Measurements from ENCODE around the gene SORCS2.

Gene SORCS2

DNA sequence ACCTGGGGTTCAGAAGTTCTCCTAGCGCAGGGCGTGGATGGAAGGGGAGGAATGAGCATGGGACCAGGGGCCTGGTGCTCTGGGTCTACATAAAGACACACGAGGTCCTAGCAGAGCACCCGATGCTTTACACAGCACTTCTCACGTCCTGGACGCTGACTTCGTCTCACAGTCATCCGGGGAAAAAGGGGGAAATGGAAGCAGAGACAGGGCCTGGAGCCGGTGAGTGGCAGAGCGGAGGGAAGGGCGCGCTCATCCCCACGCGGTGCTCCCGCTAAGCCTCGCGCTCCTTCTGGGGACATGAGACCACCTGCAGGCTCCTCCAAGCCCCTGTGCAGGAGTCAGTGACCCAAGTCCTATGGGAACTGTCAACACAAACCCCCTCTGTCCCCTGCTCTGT lies 589.7 kb downstream of the SORCS2 start:
- POLR2A ChIA-PET = no interaction called here
- TF ChIP-seq, protein P1, sequence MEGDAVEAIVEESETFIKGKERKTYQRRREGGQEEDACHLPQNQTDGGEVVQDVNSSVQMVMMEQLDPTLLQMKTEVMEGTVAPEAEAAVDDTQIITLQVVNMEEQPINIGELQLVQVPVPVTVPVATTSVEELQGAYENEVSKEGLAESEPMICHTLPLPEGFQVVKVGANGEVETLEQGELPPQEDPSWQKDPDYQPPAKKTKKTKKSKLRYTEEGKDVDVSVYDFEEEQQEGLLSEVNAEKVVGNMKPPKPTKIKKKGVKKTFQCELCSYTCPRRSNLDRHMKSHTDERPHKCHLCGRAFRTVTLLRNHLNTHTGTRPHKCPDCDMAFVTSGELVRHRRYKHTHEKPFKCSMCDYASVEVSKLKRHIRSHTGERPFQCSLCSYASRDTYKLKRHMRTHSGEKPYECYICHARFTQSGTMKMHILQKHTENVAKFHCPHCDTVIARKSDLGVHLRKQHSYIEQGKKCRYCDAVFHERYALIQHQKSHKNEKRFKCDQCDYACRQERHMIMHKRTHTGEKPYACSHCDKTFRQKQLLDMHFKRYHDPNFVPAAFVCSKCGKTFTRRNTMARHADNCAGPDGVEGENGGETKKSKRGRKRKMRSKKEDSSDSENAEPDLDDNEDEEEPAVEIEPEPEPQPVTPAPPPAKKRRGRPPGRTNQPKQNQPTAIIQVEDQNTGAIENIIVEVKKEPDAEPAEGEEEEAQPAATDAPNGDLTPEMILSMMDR (IDR thresholded peaks at IDR 0.05; ENCODE audit: control extremely low read depth, extremely low read depth, low read depth, missing control alignments) = no peak
- no peak for DNase-seq (ENCODE audit: extremely low spot score)
- CTCF ChIA-PET = interaction anchor here (1.1 to 30.0 kb wide), 3 partner anchors 13 to 712 kb away, joined by 3 to 547 read pairs (median 35); no protein-coding TSS in a partner anchor

DNA sequence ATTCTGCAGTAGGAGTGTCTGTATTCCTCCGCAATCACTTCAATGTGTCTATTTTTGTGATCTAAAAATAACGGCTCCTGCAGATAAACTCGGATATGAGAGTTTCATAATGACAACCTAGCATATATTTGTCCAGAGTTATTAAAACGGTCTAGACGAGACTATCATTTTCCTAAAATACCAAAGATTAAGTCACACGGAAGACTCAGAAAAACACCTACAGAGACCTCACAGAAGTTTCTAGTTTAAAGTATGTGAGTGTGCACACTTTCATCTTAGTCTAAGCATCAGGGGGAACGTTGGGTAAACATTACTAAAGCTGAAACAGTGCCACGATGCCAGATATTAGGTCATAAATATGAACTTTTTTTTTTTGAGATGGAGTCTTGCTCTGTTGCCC lies 590.4 kb downstream of the SORCS2 start:
- CTCF ChIA-PET = interaction anchor here (0.7 to 30.0 kb wide), 5 partner anchors 13 to 712 kb away, joined by 3 to 547 read pairs (median 10); no protein-coding TSS in a partner anchor
- POLR2A ChIA-PET = no interaction called here

DNA sequence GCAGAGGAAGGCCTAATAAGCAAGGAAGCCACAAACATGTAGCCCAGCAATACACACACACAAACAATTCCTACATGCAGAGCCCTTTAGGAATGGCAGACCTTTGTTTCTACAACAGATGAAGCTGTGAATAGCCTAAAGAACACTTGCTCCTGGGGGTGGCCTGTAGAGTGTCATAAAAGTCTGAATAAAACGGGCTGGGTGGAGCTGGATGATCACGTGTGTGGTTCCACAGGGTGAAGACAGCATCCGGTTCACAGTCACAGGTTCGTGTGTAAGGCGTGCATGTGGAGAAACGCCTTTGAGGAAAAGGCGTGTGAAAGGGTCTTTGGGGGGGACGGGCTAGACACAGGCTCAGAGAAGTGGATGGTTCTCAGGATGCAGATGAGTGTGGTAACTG lies 591.2 kb downstream of the SORCS2 start:
- no peak for DNase-seq (ENCODE audit: extremely low spot score)
- CTCF ChIA-PET = interaction anchor here (0.7 to 30.0 kb wide), 4 partner anchors 14 to 26 kb away, joined by 3 to 547 read pairs (median 22); no protein-coding TSS in a partner anchor
- POLR2A ChIA-PET = no interaction called here
- TF ChIP-seq, protein P1 (IDR thresholded peaks at IDR 0.05; ENCODE audit: control extremely low read depth, extremely low read depth, low read depth, missing control alignments) = no peak

More for the DNA sequence above, 590.4 kb downstream of the SORCS2 start:
- DNase-seq (ENCODE audit: extremely low spot score) = no peak
- TF ChIP-seq, protein P1 (IDR thresholded peaks at IDR 0.05; ENCODE audit: control extremely low read depth, extremely low read depth, low read depth, missing control alignments) = no peak

DNA sequence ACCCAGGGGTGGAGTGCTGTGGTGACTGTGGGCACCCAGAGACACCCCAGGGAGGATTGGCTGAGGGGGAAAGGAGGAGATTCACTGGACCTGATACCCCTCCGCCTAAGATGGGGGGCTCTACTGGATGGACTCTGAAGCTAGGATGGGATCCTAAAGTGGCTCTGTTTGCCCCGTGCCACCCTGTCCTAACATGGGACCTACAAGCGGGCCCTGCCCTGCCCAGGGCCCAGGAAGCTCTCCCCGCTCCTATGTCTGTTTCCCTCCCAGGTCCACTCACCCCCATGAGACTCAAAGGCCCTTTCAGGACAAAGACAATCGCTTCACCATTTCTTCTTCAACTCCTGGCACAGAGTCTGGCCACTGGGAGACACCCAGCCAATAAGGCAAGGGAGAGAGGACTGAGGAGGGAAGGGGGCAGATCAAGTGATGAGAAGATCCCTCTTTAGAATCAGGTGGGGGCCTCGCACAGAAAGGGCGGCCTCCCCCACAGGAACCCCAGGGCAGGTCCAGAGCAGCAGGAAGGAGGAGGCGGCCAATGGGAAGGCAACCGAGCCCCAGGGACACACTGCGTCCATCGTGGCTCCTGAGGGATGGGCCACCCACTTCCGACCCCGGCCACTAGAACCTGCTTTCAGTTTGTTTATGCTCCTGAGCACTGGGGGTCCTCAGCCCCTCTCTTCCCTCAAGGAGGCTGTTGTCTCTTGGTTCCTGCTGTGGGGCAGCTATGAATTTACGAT lies 592.0 kb downstream of the SORCS2 start:
- POLR2A ChIA-PET = no interaction called here
- CTCF ChIA-PET = interaction anchor here (2.0 to 30.0 kb wide), 3 partner anchors 15 to 22 kb away, joined by 10 to 547 read pairs (median 35); no protein-coding TSS in a partner anchor
- DNase-seq (ENCODE audit: extremely low spot score) = no peak
- TF ChIP-seq, protein P1 (IDR thresholded peaks at IDR 0.05; ENCODE audit: control extremely low read depth, extremely low read depth, low read depth, missing control alignments) = no peak

DNA sequence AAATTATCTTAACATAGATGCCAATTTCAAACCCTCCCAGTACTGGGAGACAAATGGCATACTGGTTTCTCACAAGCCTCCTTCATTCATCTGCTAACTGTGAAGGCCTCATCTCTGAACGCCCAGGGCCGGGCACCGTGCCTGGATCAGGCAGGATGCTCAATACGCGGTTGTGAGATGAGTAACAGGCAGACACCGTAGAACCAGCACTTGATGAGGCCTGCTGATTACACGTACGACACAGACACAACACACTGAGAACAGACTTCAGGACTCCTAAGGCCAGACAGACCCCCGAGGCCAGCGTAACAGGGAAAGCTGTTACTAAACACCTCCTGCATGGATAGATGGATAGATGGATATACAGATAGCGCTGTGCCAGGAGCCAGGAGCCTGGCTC lies 592.7 kb downstream of the SORCS2 start:
- CTCF ChIA-PET = interaction anchor here (1.5 to 7.9 kb wide), 3 partner anchors 8 to 17 kb away, joined by 3 to 35 read pairs (median 4); no protein-coding TSS in a partner anchor
- POLR2A ChIA-PET = no interaction called here
- TF ChIP-seq, protein P1 (IDR thresholded peaks at IDR 0.05; ENCODE audit: control extremely low read depth, extremely low read depth, low read depth, missing control alignments) = no peak
- no peak for DNase-seq (ENCODE audit: extremely low spot score)

DNA sequence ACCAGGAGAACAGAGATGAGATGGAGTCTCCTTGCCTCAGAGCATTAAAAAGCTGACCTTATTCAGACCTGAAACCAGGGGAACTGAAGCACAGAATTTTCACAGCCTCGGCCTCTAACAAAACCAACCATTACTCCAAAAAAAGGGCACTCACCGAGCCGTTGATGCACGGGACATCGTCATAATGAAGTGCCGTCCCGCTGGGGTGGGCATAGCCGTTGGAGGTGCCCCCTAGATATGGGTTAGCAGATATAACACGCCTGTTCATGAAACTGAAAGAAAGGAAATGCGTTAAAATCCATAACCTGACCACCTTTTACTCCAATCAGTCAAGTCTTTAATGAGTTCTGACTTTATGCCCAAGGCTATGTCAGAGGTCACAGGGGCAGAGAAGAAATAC lies 593.7 kb downstream of the SORCS2 start:
- no peak for DNase-seq (ENCODE audit: extremely low spot score)
- CTCF ChIA-PET = interaction anchor here (1.5 to 1.6 kb wide), 2 partner anchors 9 to 16 kb away, joined by 3 to 4 read pairs; no protein-coding TSS in a partner anchor
- POLR2A ChIA-PET = no interaction called here
- TF ChIP-seq, protein P1 (IDR thresholded peaks at IDR 0.05; ENCODE audit: control extremely low read depth, extremely low read depth, low read depth, missing control alignments) = no peak

All from GM10248 (cell line).